Activated T-cell treated with anti-CD3 and anti-CD28 coated beads for 4 hours (primary cell): ENCODE data around the gene CFAP58.

Experiments used
- DNase-seq: peaks from one replicate; pipeline ENCODE4 v3.0.0-alpha.2; 2020

The CFAP58 gene, protein sequence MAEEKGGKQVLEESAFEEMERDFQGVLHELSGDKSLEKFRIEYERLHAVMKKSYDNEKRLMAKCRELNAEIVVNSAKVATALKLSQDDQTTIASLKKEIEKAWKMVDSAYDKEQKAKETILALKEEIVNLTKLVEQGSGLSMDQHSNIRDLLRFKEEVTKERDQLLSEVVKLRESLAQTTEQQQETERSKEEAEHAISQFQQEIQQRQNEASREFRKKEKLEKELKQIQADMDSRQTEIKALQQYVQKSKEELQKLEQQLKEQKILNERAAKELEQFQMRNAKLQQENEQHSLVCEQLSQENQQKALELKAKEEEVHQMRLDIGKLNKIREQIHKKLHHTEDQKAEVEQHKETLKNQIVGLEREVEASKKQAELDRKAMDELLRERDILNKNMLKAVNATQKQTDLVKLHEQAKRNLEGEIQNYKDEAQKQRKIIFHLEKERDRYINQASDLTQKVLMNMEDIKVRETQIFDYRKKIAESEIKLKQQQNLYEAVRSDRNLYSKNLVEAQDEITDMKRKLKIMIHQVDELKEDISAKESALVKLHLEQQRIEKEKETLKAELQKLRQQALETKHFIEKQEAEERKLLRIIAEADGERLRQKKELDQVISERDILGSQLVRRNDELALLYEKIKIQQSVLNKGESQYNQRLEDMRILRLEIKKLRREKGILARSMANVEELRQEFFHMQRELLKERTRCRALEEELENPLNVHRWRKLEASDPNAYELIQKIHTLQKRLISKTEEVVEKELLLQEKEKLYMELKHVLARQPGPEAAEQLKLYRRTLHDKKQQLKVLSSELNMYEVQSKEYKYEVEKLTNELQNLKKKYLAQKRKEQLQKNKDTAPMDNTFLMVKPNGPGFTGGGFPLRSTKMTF

GRCh38 chr10:104353325-104354048 is at the start of gene CFAP58:
TSS of gene CFAP58 (plus strand) at chr10:104353833. CDS start at chr10:104353898, 65 bp downstream.
- DNase-seq: peak; percentile 88

GRCh38 chr10:104304356-104304745 is 49.3 kb upstream of the CFAP58 start:
- no peak for DNase-seq

- no peak for DNase-seq
Measured at GRCh38 chr10:104304927-104305326, 48.7 kb upstream of the CFAP58 start.

DNA sequence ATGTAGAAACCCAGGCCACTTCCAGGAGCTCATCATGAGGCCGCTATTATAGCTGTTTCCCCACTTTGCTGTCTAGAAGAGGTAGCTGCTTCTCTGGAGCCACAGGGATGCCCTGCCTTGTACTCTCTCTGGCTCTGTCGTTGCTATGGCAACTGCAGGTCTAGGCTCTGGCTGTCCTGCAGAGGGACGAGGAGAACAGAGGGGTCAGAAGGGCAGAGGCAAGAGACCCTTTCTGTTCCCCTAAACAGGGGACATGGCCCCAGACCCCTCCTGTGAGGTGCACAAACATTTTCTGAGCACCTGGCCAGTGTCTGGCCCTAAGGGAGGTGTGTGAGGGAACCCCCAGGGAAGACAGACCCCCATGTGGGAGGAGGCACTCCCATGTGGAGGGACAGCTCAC is 46.7 kb upstream of the CFAP58 start:
- no peak for DNase-seq

- DNase-seq: no peak
Measured at GRCh38 chr10:104307576-104308438, 45.8 kb upstream of the CFAP58 start.

DNA sequence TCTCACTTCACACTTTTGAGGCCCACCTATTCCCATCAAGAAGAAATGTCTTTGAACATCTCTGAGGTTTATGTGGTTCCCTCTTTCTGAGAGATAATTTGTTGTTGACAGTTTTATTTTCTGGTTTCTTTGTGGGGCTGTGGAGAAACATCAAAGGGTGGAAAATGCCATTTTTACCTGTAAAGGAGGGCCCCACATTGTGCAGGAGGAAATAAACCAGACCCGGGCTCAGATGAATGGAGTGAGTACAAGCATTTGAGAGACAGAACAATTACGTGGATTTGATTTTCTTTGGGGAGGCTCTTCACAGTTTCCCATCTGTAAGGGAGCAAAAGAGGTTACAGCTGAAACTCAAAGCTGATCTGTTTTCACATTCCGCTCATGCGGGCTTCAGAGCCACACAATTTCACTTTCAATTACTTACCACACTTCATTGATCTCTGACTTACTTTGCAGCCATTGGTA is 45.2 kb upstream of the CFAP58 start:
- no peak for DNase-seq

GRCh38 chr10:104309980-104310978 is 43.4 kb upstream of the CFAP58 start:
- no peak for DNase-seq

- DNase-seq: no peak
Measured at GRCh38 chr10:104311184-104311720, 42.4 kb upstream of the CFAP58 start.

GRCh38 chr10:104314591-104315485 is 38.8 kb upstream of the CFAP58 start:
- no peak for DNase-seq

GRCh38 chr10:104315486-104315921 is 38.1 kb upstream of the CFAP58 start:
- DNase-seq: no peak

- no peak for DNase-seq
Measured at GRCh38 chr10:104316321-104317099, 37.1 kb upstream of the CFAP58 start.

DNA sequence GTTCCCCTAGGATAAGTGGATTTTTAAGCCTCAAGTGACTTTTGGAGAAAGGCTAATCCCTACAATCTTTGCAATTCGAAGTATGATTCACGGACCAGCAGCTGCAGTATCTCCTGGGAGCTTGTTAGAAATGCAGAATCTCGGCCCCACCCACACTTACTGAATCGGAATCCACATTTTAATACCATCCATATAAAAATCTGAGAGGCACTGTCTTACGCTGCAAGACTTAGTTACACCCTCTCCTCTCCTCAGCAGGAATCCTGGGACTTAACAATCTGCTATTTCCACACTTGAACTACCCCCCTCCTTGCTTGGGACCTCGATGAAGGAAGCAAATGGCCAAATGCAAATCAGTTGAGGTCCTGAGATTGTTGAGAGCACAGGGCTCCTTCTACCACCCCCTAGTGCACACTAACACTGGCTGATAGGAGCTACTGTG is 36.3 kb upstream of the CFAP58 start:
- no peak for DNase-seq

- DNase-seq: no peak
Measured at GRCh38 chr10:104317726-104318299, 35.8 kb upstream of the CFAP58 start.

GRCh38 chr10:104318326-104318725 is 35.3 kb upstream of the CFAP58 start:
- DNase-seq: no peak

- DNase-seq: no peak
Measured at GRCh38 chr10:104318810-104319741, 34.6 kb upstream of the CFAP58 start.

DNA sequence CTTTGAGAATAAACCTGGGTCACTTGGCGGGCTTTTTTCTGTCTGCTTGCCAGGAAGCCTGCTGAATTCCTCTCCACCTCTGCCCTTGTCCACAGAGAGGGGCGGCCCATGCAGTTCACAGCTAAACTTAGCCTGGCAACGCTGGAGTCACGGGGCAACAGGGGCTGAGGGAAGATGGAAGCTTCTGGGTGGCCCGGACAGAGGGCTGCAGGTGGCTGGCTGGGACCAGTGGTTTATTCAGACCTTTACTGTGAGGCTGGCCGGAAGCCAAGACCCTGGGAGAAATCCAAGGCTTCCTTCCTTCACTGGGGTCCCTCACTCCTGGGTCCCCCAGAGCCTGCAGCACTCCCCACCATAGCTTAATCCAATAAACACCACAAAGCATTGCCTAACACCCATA is 32.4 kb upstream of the CFAP58 start:
- no peak for DNase-seq
